NCI-H526 treated with DMSO at 0.1 percent for 48 hours (cell line): ENCODE data around the gene ANK2.
A peak's percentile ranks its signal among the peaks of the same experiment; 100 is the strongest.

Experiments
- DNase-seq: peaks from one replicate; lab custom pipeline; 2025; lab: John Stamatoyannopoulos, UW

Gene ANK2

DNA sequence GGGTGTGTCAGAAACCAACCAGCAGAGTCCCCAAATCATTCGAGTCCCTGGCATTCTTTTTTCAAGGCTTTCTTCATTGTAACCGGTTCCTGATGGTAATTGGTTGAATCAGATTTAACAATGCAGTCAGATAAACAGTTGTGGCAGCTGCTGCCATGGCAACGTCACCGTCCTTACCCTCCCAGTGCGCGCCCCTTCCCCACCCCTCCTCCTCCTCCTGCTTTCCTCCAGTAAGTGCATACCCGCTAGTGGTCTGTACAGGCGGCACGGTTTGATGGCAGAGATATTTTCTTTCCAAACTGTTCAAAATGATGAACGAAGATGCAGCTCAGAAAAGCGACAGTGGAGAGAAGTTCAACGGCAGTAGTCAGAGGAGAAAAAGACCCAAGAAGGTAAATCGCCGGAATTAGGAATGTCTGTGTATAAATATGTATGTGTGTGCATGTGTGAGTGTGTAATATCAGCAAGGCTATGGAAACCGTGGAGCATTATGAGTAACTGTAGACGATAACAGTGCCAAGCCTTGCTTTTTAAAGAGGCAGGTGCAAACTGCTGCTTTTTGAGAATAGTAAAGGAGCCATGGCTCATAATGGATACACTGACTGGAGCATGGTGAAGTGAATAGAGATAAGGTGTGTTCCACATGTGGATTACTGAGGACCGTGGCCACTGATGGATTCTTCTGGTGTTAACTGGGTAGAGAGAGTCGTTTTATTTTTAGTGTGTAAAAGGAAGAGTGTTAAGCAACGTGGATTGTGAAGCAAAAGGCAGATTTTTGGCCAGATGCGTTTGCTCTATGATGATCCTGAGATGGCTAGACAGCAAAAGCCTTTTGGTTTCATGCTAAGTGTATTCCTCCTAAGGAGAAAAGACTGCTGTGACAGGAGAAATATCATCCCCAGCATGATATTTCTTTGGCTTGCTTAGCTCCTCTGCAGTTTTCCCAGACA, at the start of gene ANK2:
Gene ANK2 (plus strand): TSS at position 233 of the 950 bp plus-strand sequence. CDS start 76 bp downstream, at position 309.
- DNase-seq = no peak

DNA sequence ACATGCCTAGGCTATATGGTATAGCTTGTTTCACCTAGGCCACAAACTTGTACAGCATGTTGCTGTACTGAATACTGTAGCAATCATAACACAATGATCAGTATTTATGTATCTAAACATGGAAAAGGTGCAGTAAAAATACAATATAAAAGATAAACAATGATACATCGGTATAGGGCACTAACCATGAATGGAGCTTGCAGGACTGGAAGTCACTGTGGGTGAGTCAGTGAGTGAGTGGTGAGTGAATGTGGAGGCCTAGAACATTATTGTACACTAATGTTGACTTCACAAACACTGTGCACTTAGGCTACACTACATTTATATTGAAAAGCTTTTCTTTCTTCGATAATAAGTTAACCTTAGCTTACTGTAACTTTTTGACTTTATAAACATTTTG, 45.6 kb upstream of the ANK2 start:
- no peak for DNase-seq

DNA sequence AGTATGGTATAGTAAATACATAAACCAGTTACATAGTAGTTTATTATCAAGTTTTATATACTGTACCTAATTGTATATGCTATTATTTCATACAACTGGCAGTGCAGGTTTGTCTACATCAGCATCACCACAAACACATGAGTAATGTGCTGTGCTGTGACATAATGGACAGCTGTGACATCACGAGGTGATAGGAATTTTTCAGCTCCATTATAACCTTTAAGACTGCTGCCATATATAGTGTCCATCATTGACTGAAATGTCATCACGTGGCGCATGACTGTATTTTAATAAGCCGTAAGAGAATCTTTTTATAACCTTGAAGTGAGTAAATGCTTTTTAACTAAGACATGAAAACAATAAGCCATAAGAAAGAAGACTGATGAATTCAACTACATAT, 44.8 kb upstream of the ANK2 start:
- DNase-seq = no peak

DNA sequence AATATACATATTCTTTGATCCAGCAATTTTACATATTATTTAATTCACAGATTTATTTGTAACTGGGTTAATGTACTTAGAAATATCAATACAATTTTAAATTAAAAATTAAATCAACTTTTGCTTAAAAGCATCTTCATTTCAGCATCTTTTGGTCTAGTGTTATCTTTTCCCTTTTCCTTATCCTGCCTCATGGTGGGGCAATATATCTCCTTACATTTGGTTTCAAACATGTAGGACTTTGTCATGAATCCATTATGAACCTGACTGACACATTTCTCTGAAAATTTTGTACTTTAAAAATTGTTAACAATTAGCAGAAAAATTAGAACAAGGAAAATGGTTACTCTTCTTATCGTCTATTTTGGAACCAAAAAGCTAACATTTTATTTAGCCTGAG, 42.8 kb upstream of the ANK2 start:
- DNase-seq = no peak

DNA sequence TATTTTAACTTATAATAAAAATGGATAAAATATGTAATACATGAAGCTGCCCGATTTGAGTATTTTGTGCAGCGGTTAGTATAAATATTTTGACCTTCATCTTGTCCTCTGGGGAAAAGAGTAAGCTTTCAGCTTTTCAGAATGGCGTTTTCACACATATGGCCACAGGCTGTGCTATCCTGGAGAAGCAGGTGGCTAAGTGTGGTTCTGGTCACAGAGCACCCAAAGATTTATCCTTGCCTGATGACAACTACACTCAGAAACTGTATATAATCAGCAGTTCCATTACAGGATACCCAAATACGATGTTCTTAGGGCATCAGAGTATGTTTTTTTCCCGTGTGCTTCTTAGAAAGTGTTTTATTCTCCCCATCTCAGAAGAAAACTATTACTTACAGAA, 42.3 kb upstream of the ANK2 start:
- no peak for DNase-seq

DNA sequence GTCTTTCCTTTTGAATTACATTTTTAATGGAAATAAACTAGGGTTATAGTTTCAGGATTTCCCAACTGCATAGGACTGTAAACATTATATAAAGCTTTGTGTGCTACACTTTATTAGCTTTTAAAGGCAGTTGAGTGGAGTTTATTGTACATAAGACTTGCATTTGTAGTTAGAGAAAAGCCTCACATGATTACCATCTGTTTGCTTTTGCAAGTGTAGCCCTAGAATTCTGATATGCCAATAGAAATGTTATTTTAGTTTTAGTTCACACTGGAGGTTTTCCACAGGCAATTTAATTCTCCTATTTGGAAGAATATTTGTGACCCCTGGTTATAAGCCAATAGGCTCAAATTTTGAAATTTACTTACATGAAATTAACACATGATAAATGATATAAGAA, 41.3 kb upstream of the ANK2 start:
- no peak for DNase-seq

DNA sequence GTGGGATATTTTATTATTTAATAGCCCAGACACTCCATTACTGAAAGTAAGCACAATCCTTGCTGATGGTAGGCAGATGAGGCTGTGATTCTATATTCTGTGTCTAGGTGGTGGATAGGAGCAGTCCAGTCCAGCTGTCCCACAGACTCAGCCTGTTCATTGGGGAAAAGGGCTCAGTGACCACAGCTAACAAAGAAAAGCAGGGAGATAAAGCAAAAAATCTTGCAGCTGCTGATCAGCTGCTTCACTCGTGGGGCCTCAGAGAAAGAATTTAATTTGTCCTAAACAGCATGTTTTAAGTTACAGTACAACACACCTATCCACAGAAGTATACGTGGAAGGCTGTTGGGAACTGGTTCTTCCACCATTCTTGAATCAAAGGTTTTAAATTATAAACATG, 40.7 kb upstream of the ANK2 start:
- no peak for DNase-seq

DNA sequence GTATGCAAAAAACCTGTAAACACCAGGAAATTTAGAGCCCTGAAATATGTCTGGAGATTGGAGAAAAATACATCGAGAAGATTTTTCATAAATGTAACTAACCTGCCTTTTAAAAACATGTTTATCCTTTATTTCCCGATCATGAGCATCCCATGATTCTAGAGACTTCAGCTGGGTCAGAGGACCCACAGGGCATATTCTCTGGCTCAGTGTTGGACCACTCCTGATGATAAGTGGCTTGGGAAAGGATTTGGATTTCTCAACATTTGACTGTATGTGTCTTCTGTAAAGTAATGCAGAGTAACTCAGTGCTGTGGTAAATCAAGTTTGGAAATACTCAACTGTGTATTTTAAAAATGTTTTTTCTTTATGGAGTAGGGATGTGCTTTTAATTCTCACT, 40.0 kb upstream of the ANK2 start:
- DNase-seq = no peak

DNA sequence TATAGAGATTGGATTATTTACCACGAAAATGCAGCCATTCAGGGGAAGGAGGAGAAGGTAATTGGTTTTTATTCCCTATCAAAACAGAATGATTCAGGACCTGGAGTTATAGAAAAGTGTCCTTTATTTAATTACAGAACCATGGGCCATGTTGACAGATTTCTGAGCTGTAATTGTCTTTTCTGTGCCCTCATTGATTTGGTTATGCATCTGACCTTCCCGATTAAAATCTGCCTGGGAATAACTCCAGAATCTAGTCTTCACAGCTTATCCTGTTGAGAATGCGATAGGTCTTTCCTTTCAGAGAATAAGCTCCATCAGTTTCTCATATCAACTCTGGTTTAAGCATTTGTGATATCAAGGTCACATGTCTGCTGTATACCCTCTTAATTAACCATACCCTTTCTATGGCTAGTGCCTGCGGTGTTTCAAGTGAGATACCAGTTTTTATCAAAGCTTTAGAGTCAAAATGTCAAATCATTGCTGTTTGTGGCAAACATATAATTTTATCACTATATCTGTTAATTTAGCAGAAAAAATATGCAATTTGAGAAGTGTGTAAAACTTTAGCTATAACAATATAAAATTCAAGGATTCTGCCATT, 37.2 kb upstream of the ANK2 start:
- DNase-seq = no peak

DNA sequence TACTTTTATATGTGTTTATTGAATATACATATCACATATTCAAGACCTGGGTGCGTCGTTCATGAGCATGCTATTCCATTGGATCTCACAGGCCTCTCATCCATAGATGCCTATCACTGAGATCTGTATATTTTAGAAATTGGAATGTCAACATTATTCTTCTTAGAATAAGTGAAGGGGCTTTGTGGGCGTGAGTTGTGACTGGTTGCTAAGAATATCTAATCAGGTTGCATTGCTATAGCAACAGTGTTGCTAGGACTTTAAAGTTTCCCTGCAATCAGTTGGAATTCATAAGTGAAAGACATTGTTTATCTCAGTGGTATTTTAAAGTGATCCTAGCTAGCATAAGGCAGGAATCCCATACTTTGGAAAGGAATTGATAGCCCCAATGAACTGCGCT, 36.7 kb upstream of the ANK2 start:
- DNase-seq = no peak

DNA sequence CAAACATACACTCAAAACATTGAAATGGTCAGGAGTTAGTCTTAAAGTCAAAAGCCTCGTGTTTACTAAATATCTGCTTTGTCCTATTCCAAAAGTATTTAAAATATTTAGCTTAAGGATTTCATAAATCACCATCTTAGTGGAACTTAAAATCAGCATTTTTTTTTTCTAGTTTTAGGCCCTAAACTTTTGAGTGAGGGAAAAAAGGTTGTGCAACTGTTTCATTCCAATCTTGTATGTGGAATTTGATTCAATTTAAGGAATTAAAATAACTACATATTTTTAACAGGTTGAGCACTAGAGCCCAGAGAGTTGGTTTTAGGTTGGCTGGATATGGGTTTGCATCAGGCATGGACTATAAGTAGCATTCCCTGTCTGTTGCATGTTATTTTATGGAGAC, 35.7 kb upstream of the ANK2 start:
- no peak for DNase-seq

DNA sequence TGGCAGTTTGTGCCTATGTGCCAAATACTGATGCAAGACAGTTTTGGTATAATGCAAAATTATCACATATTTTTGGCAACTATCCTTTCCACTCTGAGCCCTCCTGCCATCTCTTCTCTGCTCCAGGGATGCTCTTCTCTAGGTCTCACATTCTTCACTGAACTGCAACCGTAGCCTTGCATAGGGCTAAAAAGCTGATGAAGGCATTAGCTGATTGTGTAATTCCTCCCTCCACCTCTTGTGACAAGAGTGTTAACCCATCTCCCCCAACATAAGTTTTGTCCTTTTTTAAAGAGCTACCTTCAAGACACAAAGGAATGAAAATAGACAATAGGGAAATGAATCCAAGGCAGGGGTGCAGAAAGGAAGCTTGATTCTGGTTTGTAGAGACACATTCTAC, 33.1 kb upstream of the ANK2 start:
- DNase-seq = no peak

DNA sequence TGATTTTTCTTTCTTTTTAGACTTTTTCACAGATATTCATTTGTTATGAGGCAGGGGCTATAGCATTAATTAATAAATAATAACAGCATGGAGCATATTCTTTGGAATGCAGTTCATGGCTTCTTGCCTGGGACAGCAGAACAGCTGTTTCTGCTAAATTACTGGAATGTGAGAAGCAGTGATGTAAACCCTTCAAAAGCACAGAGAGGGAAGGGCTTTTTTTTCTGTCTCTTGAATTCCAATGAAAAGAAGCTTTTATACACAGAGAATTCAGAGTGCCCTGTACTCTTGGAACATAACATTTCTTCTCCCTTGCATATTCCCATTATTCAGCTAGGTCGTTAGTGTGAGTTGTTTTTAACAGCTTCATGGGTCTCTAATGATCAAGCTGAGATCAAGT, 28.5 kb upstream of the ANK2 start:
- no peak for DNase-seq

DNA sequence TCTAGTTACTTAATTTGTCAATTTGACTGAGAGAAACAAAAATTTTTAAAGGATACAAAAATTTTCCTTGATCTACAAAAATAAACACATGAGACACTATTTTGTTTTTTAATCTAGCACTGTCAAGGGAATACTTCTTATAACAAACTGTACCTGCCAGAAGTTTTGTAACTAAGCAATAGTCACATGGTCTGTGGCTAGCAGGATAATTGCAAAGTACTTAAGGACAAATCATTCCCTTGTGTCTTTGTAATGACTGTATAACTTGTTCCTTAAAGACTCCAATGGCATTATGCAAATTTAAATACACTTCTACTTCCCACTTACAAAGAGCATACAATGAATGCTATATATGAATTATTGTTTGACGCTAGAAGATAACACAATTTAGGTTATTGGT, 25.1 kb upstream of the ANK2 start:
- no peak for DNase-seq

DNA sequence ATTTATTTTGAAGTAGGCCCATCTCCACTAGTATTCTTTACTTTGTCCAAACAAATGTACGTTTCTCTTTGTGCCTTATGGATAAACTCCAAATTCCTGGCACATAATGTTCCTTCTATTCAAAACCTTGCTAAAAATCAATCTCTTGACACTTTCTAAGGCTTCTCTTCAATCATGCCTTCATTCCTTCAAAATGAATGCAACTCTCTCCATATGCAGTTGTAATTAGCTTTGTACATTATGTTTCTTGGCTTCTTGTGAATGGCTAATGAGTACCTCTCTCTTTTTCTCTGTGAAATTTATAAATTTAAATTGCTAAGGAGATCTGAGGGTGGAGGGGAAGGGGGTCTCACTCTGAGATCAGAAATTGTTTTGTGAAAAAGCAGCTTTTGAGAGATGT, 24.0 kb upstream of the ANK2 start:
- no peak for DNase-seq

DNA sequence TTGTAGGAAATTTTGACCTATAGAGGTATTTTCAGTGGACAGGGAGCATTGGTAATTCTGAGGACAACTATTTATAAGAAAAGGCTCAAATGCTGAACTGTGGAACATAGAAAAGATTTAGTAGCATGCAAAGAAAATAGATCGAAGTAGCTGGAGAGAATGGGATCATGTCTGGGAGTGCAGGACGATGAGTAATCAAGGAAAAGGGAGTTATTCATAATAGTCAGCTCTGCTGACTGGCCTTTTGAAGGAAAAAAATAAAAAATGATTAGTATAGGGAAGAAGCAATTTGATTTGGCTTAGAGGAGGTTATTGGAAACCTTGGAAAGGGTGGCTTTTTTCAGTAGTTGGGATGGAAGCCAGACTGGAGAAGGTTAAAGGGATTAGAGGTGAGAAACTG, 22.9 kb upstream of the ANK2 start:
- no peak for DNase-seq

DNA sequence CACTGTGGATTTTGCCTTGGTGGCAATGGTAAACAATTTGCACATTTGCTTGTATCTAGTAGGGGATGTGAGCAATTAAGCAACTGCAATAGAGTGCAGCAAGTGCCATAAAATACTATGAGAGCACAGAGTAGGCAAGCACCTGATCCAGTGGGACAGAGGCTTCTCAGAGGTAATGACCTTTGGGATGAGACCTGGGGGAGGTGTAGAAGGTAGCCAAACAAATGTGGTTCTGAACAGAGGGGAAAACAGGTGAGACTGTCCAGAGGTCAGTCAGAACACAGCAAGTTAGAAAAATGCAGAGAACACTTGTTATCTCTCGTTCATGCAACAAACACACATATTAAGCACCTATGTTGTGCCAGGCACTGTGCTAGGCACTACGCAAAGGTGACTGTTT, 21.4 kb upstream of the ANK2 start:
- DNase-seq = no peak

DNA sequence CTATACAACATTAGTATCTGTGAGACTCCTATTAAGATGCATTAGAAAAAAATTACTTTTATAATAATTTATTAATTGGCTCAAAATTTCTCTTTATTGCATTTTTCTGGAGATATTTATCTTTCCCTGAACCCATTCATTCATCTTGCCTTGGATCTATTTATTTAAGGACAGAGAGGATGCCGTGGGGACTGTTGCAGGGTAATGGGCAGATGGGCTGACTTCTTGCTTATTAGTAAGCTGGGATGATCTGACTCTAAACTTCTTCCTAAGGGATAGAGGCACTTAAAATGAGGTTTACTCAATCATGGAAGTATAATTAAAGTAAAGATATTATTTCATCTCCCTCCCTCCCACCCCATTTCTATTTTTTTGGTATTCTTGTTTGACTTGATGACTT, 18.2 kb upstream of the ANK2 start:
- DNase-seq = no peak

DNA sequence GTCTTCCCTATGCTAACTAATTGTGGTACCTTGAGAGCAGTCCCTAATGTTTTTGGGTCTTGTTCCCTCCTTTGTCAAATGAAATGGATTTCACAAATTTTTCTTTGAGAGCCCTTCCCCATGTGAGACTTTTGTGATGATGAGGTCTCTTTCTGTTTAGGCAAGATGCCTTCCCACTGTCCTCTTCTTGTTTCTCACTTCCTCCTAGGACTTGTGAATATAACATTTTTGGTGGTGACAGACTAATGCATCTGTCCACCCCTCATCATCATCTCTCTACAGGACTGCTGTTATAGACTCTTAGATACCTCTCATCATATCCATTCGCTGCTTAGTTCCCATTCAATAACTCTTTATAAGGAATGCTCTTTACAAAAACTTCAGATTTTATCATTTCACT, 8.7 kb upstream of the ANK2 start:
- DNase-seq = no peak

DNA sequence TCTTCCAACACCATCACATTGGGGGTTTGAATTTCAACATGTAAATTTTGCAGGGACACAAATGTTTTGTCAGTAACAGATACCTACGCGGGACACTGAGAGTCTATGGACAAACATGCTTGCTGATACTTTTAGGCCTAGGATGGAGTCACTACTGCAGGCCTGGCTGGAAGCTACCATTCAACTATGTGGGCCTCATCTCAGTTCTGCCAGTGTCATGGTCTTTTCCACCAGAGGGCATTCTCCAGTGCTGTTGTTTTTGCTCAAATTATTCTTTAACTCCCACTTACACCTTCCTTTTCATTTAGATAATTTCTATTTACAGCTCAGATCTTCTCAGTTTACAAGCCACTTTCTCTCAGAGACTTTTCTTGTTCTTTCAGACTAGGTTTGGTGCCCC, 7.0 kb upstream of the ANK2 start:
- DNase-seq = no peak

DNA sequence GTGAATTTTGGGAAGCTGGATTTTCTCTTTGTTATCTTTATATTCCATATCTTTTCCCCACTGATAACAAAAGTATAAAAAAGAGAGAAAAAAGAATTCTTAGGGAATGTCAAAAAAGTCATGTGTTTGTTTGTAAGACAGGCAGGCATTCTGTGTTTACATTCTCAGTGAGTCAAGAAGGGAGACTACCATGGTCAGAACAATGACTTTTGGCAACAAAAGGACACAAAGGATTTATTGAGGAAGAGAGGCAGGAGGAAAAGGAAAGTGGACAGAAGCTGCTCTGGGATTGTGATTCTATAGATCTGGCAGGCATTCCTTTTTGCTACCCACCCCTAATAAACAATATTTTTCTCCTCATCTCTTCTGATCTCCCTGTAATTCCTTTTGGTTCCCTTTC, 5.9 kb upstream of the ANK2 start:
- no peak for DNase-seq

DNA sequence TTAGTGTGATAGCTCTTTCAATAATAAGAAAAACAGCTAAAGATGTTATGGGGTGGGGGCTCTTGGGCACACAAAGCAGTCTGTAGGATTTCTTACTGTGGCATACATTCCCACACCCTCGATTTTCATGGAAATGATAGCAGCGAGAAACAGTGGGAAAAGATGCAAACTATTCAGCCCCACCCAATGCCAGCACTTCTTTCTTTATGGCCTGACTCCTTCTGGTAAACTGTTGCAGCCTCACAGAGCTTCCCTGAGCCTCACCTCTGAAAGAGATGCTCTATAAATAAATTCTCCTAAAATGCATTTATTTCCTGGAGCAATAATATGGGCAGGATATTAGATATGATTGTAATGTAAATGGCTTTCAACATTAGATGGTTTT, 910 bp downstream of the ANK2 start:
- DNase-seq = peak; percentile 11

DNA sequence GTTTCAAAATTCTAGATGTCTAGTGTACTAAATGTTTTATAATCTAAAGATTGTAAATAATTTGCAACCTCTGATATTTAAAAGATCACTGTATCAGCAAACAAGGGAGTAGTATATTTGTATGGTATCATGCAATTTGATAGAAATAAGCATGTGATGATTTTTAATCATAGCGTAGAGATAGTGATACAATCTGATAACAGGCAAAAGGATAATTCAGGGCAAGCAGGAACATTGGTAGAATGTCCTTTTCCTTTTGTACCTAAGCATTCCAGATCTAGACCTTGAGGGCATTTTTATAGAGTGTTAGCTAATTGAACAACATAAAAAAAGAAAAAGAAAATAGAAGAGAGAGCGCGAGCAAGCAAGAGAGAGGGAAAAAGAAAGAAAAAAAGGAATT, 1.4 kb downstream of the ANK2 start:
- no peak for DNase-seq

DNA sequence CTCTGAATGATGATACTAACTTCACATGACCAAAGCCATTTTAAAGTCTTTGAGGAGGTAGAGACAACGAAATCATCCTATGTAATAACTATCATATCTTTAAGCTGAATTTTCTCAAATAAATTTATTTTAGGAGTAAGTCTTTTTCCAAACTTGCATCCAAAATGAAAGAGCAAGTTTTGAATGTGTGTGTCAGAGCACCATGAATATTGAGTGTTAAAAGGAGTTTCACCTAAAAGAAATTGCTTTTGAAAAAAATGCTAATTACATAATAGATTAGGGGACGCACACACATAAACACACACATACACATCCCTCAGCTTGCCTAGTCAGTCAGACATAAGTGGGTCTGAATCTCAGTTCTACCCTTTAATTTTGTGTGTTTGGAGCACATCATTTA, 1.9 kb downstream of the ANK2 start:
- no peak for DNase-seq
